GF-D8 (cell line): Measurements from ENCODE around the gene PPFIA4.

Source experiments
- DNase-seq: peaks from one replicate; lab custom pipeline; 2025; lab: John Stamatoyannopoulos, UW

PPFIA4 gene

DNA sequence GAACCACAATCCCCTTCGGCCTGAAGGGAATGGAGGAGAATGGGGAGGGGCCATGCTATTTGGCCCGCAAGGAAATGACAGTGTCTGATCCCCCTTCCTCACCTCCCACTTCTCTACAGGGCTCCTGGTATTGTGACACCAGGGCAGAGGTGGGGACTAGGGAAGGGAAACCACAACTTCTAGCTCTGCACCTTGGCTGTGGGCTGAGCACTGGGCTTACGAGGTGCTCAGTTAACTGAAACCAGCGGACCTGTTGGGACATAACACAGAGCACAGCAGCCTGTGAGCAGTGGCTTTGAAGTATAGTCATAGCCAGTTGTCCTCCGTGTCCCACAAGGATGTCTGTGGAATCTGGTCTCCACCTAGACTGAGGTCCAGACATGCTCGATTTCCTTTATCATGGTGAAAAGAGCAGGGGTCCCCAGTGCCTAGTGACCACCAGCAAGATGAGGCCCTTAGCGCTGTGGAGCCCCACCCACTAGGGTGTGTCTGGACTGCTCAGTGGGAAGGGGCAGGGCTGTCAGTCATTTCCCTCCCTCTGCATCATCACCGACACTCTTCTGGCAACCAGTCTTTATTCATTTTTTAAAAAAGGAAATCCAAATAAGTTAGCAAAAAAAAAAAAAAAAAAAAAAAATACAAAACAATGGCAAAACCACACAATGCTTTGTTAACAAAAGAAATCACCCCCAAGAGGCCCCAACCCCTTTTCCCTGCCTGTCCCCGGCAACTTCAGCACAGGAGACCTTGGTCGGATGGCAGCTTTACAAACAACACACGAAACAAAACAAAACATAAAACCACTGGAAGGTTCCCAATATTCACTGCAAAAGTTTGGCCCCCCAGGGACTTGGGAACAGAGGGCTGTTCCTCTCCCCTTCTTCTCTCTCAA, 56.5 kb downstream of the PPFIA4 start:
- DNase-seq, result no peak

DNA sequence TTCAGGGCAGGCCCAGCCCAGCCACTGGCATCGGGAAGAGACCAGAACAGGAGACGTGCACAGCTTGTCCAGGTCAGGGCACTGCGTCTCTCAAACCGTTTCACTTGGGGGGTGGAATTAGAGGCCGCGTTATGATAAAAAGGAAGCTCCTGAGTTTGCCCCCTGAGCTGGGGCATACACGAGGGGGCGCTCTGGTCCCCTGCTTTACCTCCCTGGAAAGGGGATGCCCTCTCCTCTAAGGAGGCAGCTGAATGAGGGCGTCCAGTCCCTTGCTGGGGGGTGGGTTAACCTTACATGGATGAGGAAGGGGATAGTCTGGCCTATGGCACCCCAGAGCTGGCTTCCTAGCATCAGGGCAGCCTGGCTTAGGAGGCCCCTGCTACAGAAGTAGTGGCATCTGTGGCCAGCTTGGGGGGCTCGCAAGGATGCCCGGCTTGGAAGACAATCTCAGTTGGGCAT, 57.2 kb downstream of the PPFIA4 start:
- DNase-seq, result no peak

DNA sequence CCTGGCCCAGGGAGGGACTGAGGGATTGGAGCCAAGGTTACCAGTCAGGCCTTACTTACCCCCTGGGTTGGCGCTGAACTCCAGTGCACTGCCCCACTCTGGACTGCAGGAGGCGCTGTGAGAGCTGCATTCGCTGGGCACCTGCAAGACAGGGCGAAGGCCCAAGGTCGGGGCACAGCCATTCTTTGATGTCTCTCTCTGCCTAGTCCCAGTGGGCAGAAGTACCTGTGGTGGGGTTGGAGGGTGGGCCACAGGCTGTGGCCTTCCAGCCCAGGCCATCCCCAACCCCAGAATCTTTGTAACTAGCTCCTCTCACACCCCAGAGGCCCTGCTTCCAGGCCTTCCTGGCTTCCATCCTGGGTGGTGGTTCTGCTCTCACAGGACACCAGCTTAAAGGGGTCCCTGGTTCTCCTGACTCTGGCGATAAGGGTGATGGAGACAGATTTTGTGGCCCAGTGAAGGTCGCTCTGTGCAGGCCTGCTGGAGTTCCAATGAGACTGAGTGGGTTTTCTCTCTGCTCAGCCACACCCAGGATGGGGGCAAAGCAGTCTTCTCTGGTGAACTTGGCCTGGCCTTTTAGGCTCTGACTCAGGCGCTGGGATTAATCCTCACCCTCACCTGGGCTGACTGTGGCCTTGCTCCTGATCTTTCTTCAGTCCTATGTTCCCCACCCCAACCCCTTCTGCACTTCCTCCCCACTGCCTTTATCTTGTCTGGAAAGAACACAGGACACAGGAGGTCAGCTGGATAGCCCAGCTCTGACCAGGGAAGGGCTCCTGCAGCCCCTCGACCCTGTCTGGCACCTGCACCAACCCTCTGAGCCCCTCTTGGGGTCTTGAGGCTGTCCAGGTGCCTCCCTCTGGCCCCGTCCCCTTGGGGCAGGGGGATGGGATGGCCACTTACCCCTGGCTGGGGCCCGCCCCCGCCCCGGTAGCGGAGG, 58.6 kb downstream of the PPFIA4 start:
- no peak for DNase-seq

DNA sequence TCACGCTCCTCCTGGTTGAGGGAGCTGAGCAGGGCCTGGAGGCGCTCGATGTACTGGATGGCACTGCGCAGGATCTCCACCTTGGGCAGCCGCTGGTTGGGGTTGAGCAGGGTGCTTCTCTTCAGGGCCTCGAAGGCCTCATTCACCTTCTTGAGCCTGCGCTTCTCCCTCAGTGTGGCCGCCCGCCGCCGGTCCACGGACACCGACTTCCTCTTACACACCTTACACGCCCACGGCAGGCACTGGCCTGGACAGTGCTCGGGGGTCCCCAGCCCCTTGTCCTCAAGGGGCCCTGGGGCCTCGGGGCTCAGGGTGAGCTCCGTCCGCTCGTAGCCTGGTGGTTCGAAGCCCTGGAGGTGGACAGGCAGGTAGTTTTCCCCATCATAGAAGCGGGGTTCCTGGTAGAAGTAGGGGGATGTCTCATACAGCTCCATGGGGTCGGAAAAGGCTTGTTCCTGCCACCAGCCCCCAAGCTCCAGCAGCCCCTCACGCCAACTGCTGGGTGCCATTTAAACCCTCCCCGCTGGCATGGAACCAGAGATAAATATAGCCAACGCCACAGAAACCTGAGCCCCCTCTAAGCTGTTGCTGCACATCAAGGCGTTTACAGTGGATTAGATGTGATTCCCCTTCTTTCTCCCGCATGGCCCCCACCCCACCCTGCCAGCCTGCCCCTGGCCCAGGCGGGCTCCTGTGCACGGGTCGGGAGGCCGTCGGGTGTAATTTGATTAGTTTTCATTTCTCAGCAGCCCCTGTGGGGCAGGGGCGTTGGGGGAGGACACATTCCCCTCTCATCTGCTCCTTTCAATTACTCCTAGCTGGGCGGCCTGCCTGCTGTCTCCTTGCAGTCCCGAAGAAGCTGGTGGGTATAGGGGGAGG, 59.5 kb downstream of the PPFIA4 start, which contains the start of gene MYOG:
Gene MYOG, minus strand, starts transcription at position 485 of the 879 bp plus-strand sequence. Its CDS starts 51 bp downstream, at position 434.
- no peak for DNase-seq

DNA sequence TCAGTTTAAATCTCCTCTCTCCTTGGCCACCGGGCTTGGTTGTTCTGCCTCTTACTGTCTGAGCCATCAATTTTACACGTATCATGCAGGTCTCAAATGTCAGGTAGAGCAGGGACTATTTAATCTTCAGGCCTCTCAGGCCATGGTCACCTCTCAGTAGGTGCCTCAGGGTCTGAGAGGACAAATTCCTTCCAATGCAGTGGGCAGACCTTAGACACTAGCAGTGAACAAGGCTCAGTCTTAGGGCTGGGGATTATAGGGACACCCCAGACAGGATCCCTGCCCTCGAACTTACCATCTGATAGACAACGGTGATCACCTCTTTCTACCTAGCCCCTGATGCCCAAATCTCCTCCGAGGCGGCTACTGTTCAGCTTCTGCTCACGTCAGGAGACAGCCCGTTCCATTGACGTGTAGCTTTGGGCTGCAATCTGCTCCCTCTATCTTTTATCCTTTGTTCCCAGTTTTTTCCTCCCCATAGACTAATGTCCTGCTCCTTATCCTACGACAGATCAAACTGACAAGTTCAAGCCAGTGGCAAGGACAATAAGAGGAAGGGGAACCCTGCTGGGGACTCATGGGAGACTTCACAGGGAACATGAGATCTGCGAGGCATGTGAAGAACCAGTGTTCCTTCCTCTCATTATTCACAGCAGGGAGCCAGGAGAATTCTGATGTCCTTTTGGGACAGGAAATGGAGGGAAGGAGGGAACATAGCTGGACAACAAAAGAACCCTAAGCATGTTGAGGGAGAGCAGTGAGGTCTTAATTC, 60.9 kb downstream of the PPFIA4 start:
- DNase-seq, result no peak

DNA sequence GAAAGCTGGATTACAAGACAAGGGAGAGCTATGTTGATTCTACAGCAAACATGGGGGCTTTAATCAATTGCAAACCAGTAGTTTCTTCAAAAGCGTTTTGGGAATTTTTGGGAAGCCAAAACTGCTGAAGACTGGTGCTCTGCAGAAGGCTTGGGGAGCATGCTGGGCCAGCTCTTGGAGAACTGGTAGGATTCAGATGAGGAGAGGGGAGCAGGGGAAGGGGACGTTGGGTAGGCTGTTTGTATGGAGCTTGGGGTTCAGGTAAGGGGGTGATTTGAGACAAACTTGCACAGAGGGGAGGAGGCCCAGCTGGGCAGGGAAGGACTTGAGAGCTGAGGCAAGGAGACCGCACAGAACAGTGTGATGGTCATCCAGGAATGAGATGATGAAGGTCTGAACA, 62.1 kb downstream of the PPFIA4 start:
- no peak for DNase-seq

DNA sequence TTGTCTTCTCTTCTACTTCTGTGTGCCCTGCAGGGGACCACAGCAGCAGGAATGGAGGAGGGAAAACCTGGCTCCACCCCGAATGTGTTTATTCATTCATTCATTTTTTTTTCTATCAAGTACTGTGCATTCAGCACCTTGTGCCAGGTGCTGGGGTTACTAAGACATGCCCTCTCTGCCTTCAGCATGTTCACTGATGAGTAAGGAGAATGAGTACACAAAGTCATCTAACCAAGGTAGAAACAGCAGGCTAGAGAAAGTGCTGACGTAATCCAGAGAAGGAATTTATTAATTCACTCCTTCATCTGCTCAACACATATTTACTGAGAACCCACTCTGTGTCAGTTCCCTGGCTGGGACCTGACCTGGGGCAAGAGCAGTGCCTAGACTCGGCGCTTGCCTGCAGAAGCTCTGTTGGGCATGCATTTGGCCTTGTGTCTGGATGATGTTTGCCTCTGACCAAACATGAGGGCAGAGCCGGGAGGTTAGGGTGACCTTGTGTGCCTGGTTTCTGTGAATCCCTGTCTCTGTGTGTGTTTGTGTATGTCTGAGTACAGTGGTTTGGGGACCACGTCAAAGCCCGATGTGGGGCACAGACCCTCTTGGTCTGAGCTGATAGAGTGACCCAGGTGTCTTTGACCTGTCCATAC, 62.8 kb downstream of the PPFIA4 start:
- DNase-seq, result no peak

DNA sequence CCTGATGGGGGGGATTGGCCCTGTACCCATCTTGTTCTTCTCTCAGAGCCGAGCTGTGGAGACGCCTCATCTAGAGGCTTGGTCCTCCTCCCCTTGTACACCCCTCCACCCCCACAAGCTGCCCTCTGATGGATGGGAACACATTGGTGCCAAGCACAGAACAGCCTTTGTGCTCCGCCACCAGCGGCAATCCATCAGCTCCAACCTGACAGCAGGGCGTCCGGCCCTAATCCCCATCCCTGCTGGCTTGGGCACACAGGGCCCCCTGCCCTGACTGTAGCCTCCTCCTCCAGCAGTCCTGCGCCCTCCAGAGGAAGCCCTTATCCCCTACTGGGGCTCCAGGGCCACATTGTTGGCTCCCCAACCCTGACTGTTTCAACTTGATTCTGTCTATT, 63.4 kb downstream of the PPFIA4 start:
- no peak for DNase-seq

DNA sequence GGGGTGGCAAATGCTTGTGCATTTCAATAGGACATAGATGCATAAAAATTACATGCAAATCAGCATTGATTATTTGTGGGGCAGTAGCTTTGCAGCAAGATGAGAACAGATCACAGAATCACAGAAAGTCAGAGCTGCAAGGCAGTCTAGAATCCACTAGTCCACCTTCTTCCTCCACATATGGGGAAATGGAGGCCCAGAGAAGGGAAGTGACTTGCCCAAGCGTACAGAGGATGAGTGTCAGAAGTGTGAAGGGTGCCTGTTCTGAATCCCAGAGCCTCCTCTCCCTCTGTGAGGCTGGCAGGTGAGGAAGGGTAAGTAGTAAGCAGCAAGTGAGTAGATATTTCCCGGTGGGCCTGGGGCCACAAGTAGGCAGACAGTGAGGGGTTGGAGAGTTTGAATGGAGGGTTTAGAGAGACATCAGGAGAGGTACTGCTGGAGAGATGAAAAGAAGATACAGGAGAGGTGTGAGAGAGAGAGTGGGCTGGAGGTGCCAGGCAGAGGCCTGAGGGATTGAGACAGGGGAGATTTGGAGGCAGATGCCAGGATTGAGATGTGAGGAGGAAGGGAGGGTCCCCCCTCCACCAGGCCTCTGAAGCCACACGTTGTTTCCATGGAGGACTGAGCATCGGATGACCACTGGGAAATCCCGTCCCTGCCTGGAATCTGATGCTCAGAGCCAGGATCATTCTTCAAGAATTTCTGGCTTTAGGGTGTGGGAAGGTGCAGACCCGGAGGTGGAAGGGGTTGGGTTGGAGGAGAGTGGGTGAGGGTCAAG, 64.3 kb downstream of the PPFIA4 start:
- no peak for DNase-seq

DNA sequence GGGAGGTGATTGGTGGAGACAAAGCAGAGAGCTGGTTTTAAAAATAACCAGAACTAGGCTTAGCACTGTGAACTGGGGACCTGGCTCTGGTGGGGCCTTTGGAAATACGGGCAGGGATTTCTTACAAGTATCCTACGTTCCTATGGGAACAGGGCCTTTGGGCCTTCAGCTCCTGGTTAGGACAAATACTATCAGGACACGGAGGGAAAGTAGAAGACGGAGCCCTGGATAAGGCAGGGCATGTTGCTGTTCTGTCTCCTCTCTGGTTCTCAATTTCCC, 64.8 kb downstream of the PPFIA4 start:
- no peak for DNase-seq

DNA sequence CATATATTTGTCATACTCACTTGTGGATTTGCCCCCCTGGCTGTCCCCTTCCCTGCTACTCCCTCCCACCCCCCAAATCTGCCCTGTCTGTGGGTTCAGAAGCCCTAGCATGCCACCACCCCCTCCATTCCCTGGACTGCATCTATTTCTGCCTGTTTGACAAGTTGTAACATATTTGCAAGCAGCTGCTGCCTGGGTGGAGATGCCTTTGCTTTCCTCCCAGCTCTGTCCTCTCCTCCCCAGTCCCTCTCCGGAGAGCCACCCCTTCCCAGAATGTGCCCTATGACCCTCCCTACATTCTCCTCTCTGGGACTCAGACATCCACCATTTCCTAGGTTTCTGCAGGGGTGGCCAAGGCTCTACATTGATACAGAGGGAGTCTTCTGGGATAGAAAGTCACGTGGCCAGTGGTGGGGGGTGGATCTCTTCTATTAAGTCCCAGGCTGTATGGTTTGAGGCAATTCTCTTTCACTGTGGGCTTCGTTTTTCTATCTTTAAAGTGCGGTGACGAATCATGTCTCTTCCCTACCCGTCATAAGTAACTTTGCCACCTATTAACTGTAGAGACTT, 65.6 kb downstream of the PPFIA4 start:
- DNase-seq, result no peak

DNA sequence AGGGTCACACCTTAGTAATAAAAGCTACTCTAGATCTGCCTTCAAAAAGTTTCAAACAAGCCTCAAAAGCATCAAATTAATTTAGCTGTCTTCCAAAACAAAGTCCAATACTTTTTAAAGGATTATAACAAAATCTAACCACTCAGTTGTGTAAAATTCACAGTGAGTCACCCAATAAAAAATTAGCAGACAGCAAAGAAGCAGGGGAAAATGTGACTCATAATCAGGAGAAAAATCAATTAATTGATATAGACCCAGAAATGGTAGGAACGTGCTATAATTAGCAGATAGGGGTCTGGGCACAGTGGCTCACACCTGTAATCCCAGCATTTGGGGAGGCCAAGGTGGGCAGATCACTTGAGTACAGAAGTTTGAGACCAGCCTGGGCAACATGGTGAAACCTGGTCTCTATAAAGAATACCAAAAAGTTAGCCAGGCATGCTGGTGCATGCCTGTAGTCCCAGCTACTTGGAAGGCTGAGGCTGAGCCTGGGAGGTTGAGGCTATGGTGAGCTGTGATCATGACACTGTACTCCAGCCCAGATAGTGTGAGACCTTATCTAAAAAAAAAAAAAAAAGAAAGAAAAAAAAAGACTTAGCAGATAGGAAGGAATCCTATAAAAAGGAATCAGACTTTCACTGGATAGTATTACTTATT, 67.6 kb downstream of the PPFIA4 start:
- DNase-seq, result no peak

DNA sequence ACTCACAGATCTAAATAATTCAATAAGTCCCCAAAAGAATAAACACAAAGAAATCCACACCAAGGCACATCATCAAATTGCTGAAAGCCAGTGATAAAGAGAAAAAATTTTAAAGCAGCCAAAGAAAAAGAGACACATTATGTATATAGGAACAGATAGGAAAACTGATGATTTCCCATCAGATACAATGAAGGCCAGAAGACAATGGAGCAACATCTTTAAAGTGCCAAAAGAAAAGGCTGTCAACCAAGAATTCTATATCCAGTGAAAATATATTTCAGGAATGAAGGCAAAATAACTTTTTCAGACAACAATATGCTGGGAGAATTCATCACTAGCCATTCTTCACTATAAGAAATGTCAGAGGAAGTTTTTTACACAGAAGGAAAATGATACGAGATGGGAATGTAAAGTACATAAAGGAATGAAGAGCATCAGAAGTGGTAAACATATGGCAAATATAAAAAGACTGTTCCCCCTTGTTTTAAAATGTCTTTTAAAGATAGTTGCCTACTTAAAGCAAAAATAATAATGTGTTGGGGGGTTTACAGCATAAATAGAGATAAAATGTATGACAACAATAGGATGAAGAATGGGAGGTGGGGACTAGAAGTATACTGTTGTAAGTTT, 68.9 kb downstream of the PPFIA4 start:
- DNase-seq, result no peak

DNA sequence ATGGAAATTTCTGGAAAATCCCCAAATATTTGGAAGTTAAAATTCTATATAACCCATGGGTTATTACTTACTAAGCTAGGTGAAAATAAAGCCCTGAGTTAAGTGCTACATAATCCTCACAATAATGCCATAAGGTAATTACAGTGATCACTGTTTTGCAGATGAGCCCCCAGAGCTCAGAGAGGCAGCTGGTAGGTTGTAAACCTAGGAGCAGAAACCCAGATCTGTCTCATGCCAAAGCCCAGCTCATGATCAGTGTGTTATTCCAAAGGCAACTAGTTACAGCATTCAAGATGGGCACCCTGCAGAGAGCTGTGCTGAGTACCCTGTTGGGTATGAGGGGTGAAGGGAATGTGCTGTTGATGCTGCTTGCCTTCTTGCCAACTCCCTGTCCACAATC, 70.3 kb downstream of the PPFIA4 start:
- DNase-seq, result no peak

DNA sequence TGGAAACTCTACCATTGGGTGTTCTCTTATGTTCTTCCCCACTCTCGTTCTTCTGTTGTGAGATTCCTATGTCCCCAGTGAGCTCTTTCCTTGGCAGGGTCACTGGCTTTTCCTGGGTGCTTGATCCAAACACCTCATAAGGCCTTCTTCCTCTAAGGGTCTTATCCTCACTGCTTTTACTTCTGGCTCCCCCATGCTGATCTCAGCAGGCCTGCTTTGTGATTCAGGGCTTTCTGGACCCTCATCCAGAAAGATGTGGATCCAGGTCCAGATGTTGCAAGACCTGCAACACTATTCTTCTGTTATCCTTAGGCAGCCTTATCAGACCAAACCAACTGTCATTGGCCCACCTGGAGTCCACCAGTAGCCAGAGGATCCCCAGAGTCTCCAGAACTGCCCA, 70.7 kb downstream of the PPFIA4 start:
- DNase-seq, result no peak

DNA sequence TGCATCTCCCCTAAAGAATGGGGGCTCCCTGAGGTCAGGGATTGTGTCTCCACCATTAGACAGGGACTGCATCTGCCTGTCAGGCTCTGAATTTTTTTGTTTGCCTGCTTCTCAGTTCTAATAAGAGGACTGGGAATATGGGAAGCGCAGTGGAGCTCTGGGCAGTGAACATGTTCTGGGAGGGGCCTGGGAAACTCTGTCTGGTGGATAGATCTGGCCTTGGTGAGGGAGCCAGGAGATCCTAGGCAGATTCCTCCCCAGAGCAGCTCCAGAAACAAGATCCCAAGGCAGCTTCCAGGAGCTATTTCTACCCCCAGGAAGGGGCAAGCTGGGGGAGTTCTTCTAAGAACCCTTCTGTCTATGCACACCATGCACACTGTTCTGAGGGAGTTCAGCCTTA, 72.2 kb downstream of the PPFIA4 start:
- no peak for DNase-seq

DNA sequence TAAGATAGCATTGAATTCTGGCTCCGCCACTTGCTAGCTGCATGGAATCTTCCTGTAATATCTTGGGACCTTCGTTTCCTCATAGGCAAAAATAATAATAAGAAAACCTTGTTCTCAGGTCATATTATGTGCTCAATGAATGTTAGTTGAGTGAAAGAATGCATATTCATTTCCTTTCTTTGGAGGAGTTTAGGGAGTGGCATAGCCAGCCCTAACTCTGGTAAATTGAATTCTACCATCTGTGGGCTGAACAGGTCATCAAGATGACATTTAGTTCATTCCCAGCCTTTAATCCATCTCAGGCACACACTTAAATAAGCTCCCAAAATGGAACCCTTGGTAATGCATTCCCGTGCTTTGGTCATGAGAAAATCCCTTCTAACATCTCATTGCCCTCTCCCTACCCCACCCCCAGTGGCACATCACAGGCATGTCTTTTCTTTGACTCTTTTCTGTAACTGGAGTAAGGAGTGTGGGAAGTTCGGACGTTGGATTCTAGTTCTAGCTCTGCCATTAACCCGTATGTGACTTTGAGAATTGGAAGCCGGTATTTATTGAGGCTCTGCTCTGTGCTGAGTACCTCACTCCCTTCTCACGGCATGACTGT, 72.7 kb downstream of the PPFIA4 start:
- no peak for DNase-seq
